ENCODE results near the gene ADM5.
A peak's percentile ranks its signal among the peaks of the same experiment; 100 is the strongest.

ADM5 gene

GRCh38 chr19:49658566-49659442, 30.6 kb upstream of the ADM5 start:
- FAIRE-seq: no peak

- no peak for FAIRE-seq
Measured at GRCh38 chr19:49660338-49660961, 28.9 kb upstream of the ADM5 start.

GRCh38 chr19:49662011-49662410, 27.4 kb upstream of the ADM5 start:
- FAIRE-seq: no peak

GRCh38 chr19:49663224-49663623, 26.2 kb upstream of the ADM5 start:
- FAIRE-seq: no peak

- FAIRE-seq: no peak
Measured at GRCh38 chr19:49664171-49665035, 25.0 kb upstream of the ADM5 start.

GRCh38 chr19:49665036-49665350, 24.4 kb upstream of the ADM5 start:
- FAIRE-seq: no peak

- peak; percentile 88 for FAIRE-seq
Measured at GRCh38 chr19:49665351-49666119, 23.9 kb upstream of the ADM5 start, which contains the start of the genes BCL2L12 and IRF3. TSS of gene BCL2L12 (plus strand) at chr19:49665933. CDS start at chr19:49666693, 760 bp downstream. TSS of gene IRF3 (minus strand) at chr19:49665857. CDS start at chr19:49664838, 1,019 bp downstream.

- FAIRE-seq: no peak
Measured at GRCh38 chr19:49666120-49666444, 23.3 kb upstream of the ADM5 start.

- no peak for FAIRE-seq
Measured at GRCh38 chr19:49667473-49667872, 21.9 kb upstream of the ADM5 start.

- no peak for FAIRE-seq
Measured at GRCh38 chr19:49669516-49669915, 19.9 kb upstream of the ADM5 start.

- no peak for FAIRE-seq
Measured at GRCh38 chr19:49672131-49672919, 17.1 kb upstream of the ADM5 start.

GRCh38 chr19:49676136-49676783, 13.1 kb upstream of the ADM5 start:
- FAIRE-seq: no peak

GRCh38 chr19:49676784-49677230, 12.6 kb upstream of the ADM5 start:
- peak; percentile 99 for FAIRE-seq

- no peak for FAIRE-seq
Measured at GRCh38 chr19:49677231-49677900, 12.0 kb upstream of the ADM5 start, which contains the start of gene PRMT1. TSS of gene PRMT1 (plus strand) at chr19:49677271. CDS start at chr19:49677281, 10 bp downstream.

- no peak for FAIRE-seq
Measured at GRCh38 chr19:49677901-49678674, 11.3 kb upstream of the ADM5 start.

GRCh38 chr19:49678985-49679770, 10.2 kb upstream of the ADM5 start:
- no peak for FAIRE-seq

- FAIRE-seq: no peak
Measured at GRCh38 chr19:49679771-49680413, 9.5 kb upstream of the ADM5 start.
